Bronchial epithelial cell (primary cell): ENCODE measurements around the gene SLCO4A1. TPM values are rescaled to one million over a fixed set of nuclear protein-coding genes. Genes with fewer than 3 reads are reported as not detected.

Experiments used
- DNase-seq: peaks from one replicate; pipeline ENCODE4 v3.0.0-alpha.2; 2010; ENCODE audit warnings: low read depth
- FAIRE-seq: peaks from 2 replicates; lab custom pipeline; 2011; peaks lifted over from hg19 to GRCh38; lab: Jason Lieb, UNC
- H3K27me3 ChIP-seq: 2 replicates; pipeline ENCODE4 v1.5.1; 2011; ENCODE audit warnings: low read length; ENCODE audit not compliant: control insufficient read depth, insufficient read depth
- H3K36me3 ChIP-seq: 2 replicates; pipeline ENCODE4 v1.5.1; 2011; ENCODE audit warnings: low read length; ENCODE audit not compliant: control insufficient read depth, insufficient read depth
- H3K4me3 ChIP-seq: 2 replicates; pipeline ENCODE4 v1.5.1; 2011; ENCODE audit warnings: mild to moderate bottlenecking, low read depth, low read length, control low read depth
- total RNA-seq: library from RNA; depleted of rRNA; stranded (reverse); fragments of >200 nt; gene quantifications from 2 replicates; pipeline ENCODE4 v1.2.1, GENCODE V29; 2014
- TF ChIP-seq, protein P1 (sequence below): IDR thresholded peaks from 2 replicates; pipeline ENCODE4 v1.5.1; 2011; ENCODE audit warnings: mild to moderate bottlenecking, moderate library complexity, low read length, control low read depth, inconsistent platforms; ENCODE audit not compliant: insufficient read depth, severe bottlenecking

Gene SLCO4A1
- total RNA-seq, 1 donor from 2014 or later, result 1.6 TPM

GRCh38 chr20:62695448-62696414, 53.4 kb downstream of the SLCO4A1 start:
- peaks cover 24% of the 10 kb centered on the region for H3K27me3 ChIP-seq
- FAIRE-seq, result no peak
- TF ChIP-seq, protein P1, sequence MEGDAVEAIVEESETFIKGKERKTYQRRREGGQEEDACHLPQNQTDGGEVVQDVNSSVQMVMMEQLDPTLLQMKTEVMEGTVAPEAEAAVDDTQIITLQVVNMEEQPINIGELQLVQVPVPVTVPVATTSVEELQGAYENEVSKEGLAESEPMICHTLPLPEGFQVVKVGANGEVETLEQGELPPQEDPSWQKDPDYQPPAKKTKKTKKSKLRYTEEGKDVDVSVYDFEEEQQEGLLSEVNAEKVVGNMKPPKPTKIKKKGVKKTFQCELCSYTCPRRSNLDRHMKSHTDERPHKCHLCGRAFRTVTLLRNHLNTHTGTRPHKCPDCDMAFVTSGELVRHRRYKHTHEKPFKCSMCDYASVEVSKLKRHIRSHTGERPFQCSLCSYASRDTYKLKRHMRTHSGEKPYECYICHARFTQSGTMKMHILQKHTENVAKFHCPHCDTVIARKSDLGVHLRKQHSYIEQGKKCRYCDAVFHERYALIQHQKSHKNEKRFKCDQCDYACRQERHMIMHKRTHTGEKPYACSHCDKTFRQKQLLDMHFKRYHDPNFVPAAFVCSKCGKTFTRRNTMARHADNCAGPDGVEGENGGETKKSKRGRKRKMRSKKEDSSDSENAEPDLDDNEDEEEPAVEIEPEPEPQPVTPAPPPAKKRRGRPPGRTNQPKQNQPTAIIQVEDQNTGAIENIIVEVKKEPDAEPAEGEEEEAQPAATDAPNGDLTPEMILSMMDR, result no peak

GRCh38 chr20:62696434-62696957, 54.2 kb downstream of the SLCO4A1 start:
- Histone ChIP-seq H3K4me3 (no peak overlapping the region), H3K36me3 (no peaks in the 10 kb centered on the region), H3K27me3 (peaks cover 29% of the 10 kb centered on the region)
- DNase-seq (no peak), FAIRE-seq (no peak)
- TF ChIP-seq, protein P1, result no peak

More at GRCh38 chr20:62695448-62696414, 53.4 kb downstream of the SLCO4A1 start:
- Histone ChIP-seq H3K4me3 (no peak overlapping the region), H3K36me3 (no peaks in the 10 kb centered on the region)
- DNase-seq, result no peak

GRCh38 chr20:62696989-62697388, 54.7 kb downstream of the SLCO4A1 start:
- Histone ChIP-seq H3K4me3 (no peak overlapping the region), H3K36me3 (no peaks in the 10 kb centered on the region), H3K27me3 (peaks cover 29% of the 10 kb centered on the region)
- DNase-seq (no peak), FAIRE-seq (no peak)
- TF ChIP-seq, protein P1, result no peak

GRCh38 chr20:62697468-62697912, 55.2 kb downstream of the SLCO4A1 start:
- FAIRE-seq (no peak), DNase-seq (no peak)
- Histone ChIP-seq H3K36me3 (no peaks in the 10 kb centered on the region), H3K27me3 (peaks cover 32% of the 10 kb centered on the region), H3K4me3 (no peak overlapping the region)
- TF ChIP-seq, protein P1, result no peak

GRCh38 chr20:62698231-62698630, 55.9 kb downstream of the SLCO4A1 start:
- Histone ChIP-seq H3K4me3 (no peak overlapping the region), H3K36me3 (no peaks in the 10 kb centered on the region), H3K27me3 (peaks cover 30% of the 10 kb centered on the region)
- TF ChIP-seq, protein P1, result no peak
- FAIRE-seq (no peak), DNase-seq (no peak)
